Loucy (cell line): ENCODE measurements around the gene BTBD18.

Experiments used
- CTCF ChIP-seq: fragments of 200-600 bp; sonication (generic); conservative IDR thresholded peaks from 2 replicates; pipeline ENCODE4 v1.5.1; 2014; ENCODE audit warnings: mild to moderate bottlenecking, antibody characterized with exemption, low read length
- EZH2phosphoT487 ChIP-seq: fragments of 200-600 bp; IDR thresholded peaks from 2 replicates; pipeline ENCODE4 v1.6.1; 2018; ENCODE audit warnings: antibody characterized with exemption, mild to moderate bottlenecking, moderate library complexity, borderline replicate concordance

GRCh38 chr11:57732661-57733060, 19.0 kb downstream of the BTBD18 start:
- TF ChIP-seq CTCF (no peak), EZH2phosphoT487 (no peak)
